Vagina (tissue), 2 donors: ENCODE measurements around the gene PCDHGA3. TPM values are rescaled to one million over a fixed set of nuclear protein-coding genes. Genes with fewer than 3 reads are reported as not detected.
"Not testable (repeated sequence)": the region's sequence is repeated elsewhere in the genome, so short reads cannot be mapped to it uniquely, and the experiment has no call there.

Experiments used
- DNase-seq, 2 donors: peaks; one replicate each; pipeline ENCODE4 v3.0.0-alpha.2; 2017; ENCODE audit errors: extremely low spot score in 2 of 2
- H3K27ac ChIP-seq: fragments of 200-600 bp; sonication (generic); one replicate; pipeline ENCODE4 v1.5.1; 2019
- H3K27me3 ChIP-seq: fragments of 200-600 bp; sonication (generic); one replicate; pipeline ENCODE4 v1.5.1; 2019
- H3K36me3 ChIP-seq, 2 donors: fragments of 200-600 bp; sonication (generic); one replicate each; pipeline ENCODE4 v1.5.1; 2017 to 2019
- H3K4me1 ChIP-seq: fragments of 200-600 bp; sonication (generic); one replicate; pipeline ENCODE4 v1.5.1; 2019
- H3K4me3 ChIP-seq, 2 donors: fragments of 200-600 bp; sonication (generic); 1 replicate in 1 of 2; 2 replicates in 1 of 2; pipeline ENCODE4 v1.5.1; 2016 to 2019
- H3K9me3 ChIP-seq: fragments of 200-600 bp; sonication (generic); one replicate; pipeline ENCODE4 v1.5.1; 2019
- CTCF ChIP-seq, 3 experiments: fragments of 450-650 bp in 2 of 3; fragments of 200-600 bp in 1 of 3; sonication (generic) in 1 of 3; IDR thresholded peaks; one replicate each; pipeline ENCODE4 v1.5.1; 2017 to 2019; ENCODE audit warnings: antibody characterized with exemption in 3 of 3, mild to moderate bottlenecking in 2 of 3, moderate library complexity in 2 of 3
- POLR2A ChIP-seq, 2 donors: fragments of 450-650 bp; IDR thresholded peaks; one replicate each; pipeline ENCODE4 v1.6.1; 2017; ENCODE audit warnings: antibody characterized with exemption in 2 of 2, mild to moderate bottlenecking in 2 of 2, moderate library complexity in 2 of 2
- POLR2AphosphoS5 ChIP-seq, 2 donors: sonication (generic); formaldehyde crosslinking; IDR thresholded peaks; one replicate each; pipeline ENCODE4 v1.9.0; 2017; ENCODE audit warnings: antibody characterized with exemption in 2 of 2, mild to moderate bottlenecking in 2 of 2, low read depth in 1 of 2; ENCODE audit not compliant: insufficient read depth in 1 of 2
- intact Hi-C: fragments of 100-400 bp; cut with DNase I; formaldehyde crosslinking; loops from one replicate; pipeline ENCODE4 v1.15.1; 2023
- total RNA-seq: library from RNA; depleted of rRNA; stranded (reverse); fragments of >200 nt; gene quantifications from one replicate; pipeline ENCODE4 v1.2.3, GENCODE V29; 2016

The PCDHGA3 gene
- total RNA-seq, 1 donor from 2014 or later: 3.4 TPM

- Histone ChIP-seq H3K4me1 (no peaks in the 10 kb centered on the region), H3K27ac (no peak overlapping the region), H3K36me3 (peaks cover 0 to 9% of the 10 kb centered on the region in 2 donors), H3K4me3 (no peak overlapping the region), H3K9me3 (peaks cover 71% of the 10 kb centered on the region), H3K27me3 (no peaks in the 10 kb centered on the region)
- TF ChIP-seq POLR2AphosphoS5 (IDR thresholded peaks at IDR 0.05; ENCODE audit: insufficient read depth in 1 of 2, low read depth in 1 of 2) (no peak), CTCF (IDR thresholded peaks at IDR 0.05) (no peak), POLR2A (IDR thresholded peaks at IDR 0.05) (no peak)
- no peak for DNase-seq
- intact Hi-C loops: no loop called here
Observed at GRCh38 chr5:141389153-141390042, 45.8 kb downstream of the PCDHGA3 start.

GRCh38 chr5:141392429-141393198 lies 49.0 kb downstream of the PCDHGA3 start, which contains the start of gene PCDHGA8:
TSS of gene PCDHGA8 (plus strand) at chr5:141392633. CDS start at chr5:141392814, 181 bp downstream.
- no peaks in the 10 kb centered on the region for H3K27me3 ChIP-seq
- H3K27ac ChIP-seq: no peak within 1 kb of the TSS
- peaks cover 0 to 9% of the 10 kb centered on the region in 2 donors for H3K36me3 ChIP-seq
- TF ChIP-seq POLR2A (IDR thresholded peaks at IDR 0.05) (no peak), CTCF (IDR thresholded peaks at IDR 0.05) (no peak), POLR2AphosphoS5 (IDR thresholded peaks at IDR 0.05; ENCODE audit: insufficient read depth in 1 of 2, low read depth in 1 of 2) (no peak)
- H3K4me3 ChIP-seq: no peak within 1 kb of the TSS
- no peak for DNase-seq
- intact Hi-C loops: no loop called here
- peaks cover 74% of the 10 kb centered on the region for H3K9me3 ChIP-seq
- H3K4me1 ChIP-seq: no peaks in the 10 kb centered on the region

GRCh38 chr5:141393267-141393666 lies 49.6 kb downstream of the PCDHGA3 start:
- no peaks in the 10 kb centered on the region for H3K27me3 ChIP-seq
- intact Hi-C loops: no loop called here
- no peak for TF ChIP-seq POLR2A (IDR thresholded peaks at IDR 0.05)
- no peak for TF ChIP-seq CTCF (IDR thresholded peaks at IDR 0.05)
- no peak for TF ChIP-seq POLR2AphosphoS5 (IDR thresholded peaks at IDR 0.05; ENCODE audit: insufficient read depth in 1 of 2, low read depth in 1 of 2)
- H3K4me1 ChIP-seq: no peaks in the 10 kb centered on the region
- peaks cover 75% of the 10 kb centered on the region for H3K9me3 ChIP-seq
- no peak overlapping the region for H3K4me3 ChIP-seq
- H3K27ac ChIP-seq: no peak overlapping the region
- H3K36me3 ChIP-seq: peaks cover 0 to 9% of the 10 kb centered on the region in 2 donors
- DNase-seq: no peak

GRCh38 chr5:141394401-141395187 lies 51.0 kb downstream of the PCDHGA3 start:
- intact Hi-C loops: not testable (repeated sequence)
- peaks cover 74% of the 10 kb centered on the region for H3K9me3 ChIP-seq

More at GRCh38 chr5:141394401-141395187, 51.0 kb downstream of the PCDHGA3 start:
- not testable (repeated sequence) for H3K4me3 ChIP-seq, H3K27ac ChIP-seq, H3K4me1 ChIP-seq, DNase-seq, H3K27me3 ChIP-seq
- H3K36me3 ChIP-seq: peaks cover 0 to 20% of the 10 kb centered on the region in 2 donors

Other genes with a start within 250 kb of the PCDHGA3 start
- gene PCDHB2, start 249.2 kb upstream of the PCDHGA3 start, total RNA-seq: 3.4 TPM
- 2.0 TPM for gene PCDHB3, start 243.4 kb upstream of the PCDHGA3 start, total RNA-seq
- 8.3 TPM for gene PCDHB4, start 222.0 kb upstream of the PCDHGA3 start, total RNA-seq
- gene PCDHB5, start 208.6 kb upstream of the PCDHGA3 start, total RNA-seq: 2.9 TPM
- not detected for gene PCDHB6, start 193.8 kb upstream of the PCDHGA3 start, total RNA-seq
- 0.98 TPM for gene PCDHB7, start 171.2 kb upstream of the PCDHGA3 start, total RNA-seq
- 0.25 TPM for gene PCDHB8, start 166.0 kb upstream of the PCDHGA3 start, total RNA-seq
- gene PCDHB16, start 161.4 kb upstream of the PCDHGA3 start, total RNA-seq: 12.3 TPM
- gene PCDHB9, start 156.7 kb upstream of the PCDHGA3 start, total RNA-seq: 3.7 TPM
- gene PCDHB10, start 151.5 kb upstream of the PCDHGA3 start, total RNA-seq: 3.2 TPM
- gene PCDHB11, start 144.2 kb upstream of the PCDHGA3 start, total RNA-seq: 2.2 TPM
- 2.5 TPM for gene PCDHB12, start 135.1 kb upstream of the PCDHGA3 start, total RNA-seq
- 3.7 TPM for gene PCDHB13, start 129.9 kb upstream of the PCDHGA3 start, total RNA-seq
- gene PCDHB14, start 120.5 kb upstream of the PCDHGA3 start, total RNA-seq: 4.2 TPM
- gene PCDHB15, start 98.4 kb upstream of the PCDHGA3 start, total RNA-seq: 3.2 TPM
- not detected for gene SLC25A2, start 39.8 kb upstream of the PCDHGA3 start, total RNA-seq
- gene TAF7, start 23.0 kb upstream of the PCDHGA3 start, total RNA-seq: 53.8 TPM
- not detected for gene PCDHGA1, start 13.3 kb upstream of the PCDHGA3 start, total RNA-seq
- gene PCDHGA2, start 5.1 kb upstream of the PCDHGA3 start, total RNA-seq: 6.1 TPM
- gene PCDHGB1, start 6.3 kb downstream of the PCDHGA3 start, total RNA-seq: 3.9 TPM
- gene PCDHGA4, start 11.2 kb downstream of the PCDHGA3 start, total RNA-seq: 3.9 TPM
- gene PCDHGB2, start 16.2 kb downstream of the PCDHGA3 start, total RNA-seq: 8.3 TPM
- 8.6 TPM for gene PCDHGA5, start 20.3 kb downstream of the PCDHGA3 start, total RNA-seq
- gene PCDHGB3, start 26.4 kb downstream of the PCDHGA3 start, total RNA-seq: 5.4 TPM
- 6.4 TPM for gene PCDHGA6, start 30.1 kb downstream of the PCDHGA3 start, total RNA-seq
- gene PCDHGA7, start 38.9 kb downstream of the PCDHGA3 start, total RNA-seq: 5.2 TPM
- 10.3 TPM for gene PCDHGB4, start 43.9 kb downstream of the PCDHGA3 start, total RNA-seq
- 6.4 TPM for gene PCDHGA8, start 48.8 kb downstream of the PCDHGA3 start, total RNA-seq
- gene PCDHGB5, start 54.1 kb downstream of the PCDHGA3 start, total RNA-seq: 15.0 TPM
- 8.8 TPM for gene PCDHGA9, start 58.9 kb downstream of the PCDHGA3 start, total RNA-seq
- 12.5 TPM for gene PCDHGB6, start 64.2 kb downstream of the PCDHGA3 start, total RNA-seq
- gene PCDHGA10, start 69.2 kb downstream of the PCDHGA3 start, total RNA-seq: 10.6 TPM
- 14.2 TPM for gene PCDHGB7, start 73.8 kb downstream of the PCDHGA3 start, total RNA-seq
- 6.6 TPM for gene PCDHGA11, start 77.2 kb downstream of the PCDHGA3 start, total RNA-seq
- 10.6 TPM for gene PCDHGA12, start 86.7 kb downstream of the PCDHGA3 start, total RNA-seq
- 78.3 TPM for gene PCDHGC3, start 132.1 kb downstream of the PCDHGA3 start, total RNA-seq
- 4.9 TPM for gene PCDHGC4, start 141.2 kb downstream of the PCDHGA3 start, total RNA-seq
- 3.4 TPM for gene PCDHGC5, start 145.3 kb downstream of the PCDHGA3 start, total RNA-seq